ENCODE results near the gene CTTNBP2NL. TPM values are rescaled to one million over a fixed set of nuclear protein-coding genes. Genes with fewer than 3 reads are reported as not detected.

The CTTNBP2NL gene
- total RNA-seq, 4 donors from 2014 or later, result 44.6 to 64.8 (median 52.4) TPM

- peaks cover 52% of the 10 kb centered on the region for H3K27me3 ChIP-seq
- no peaks in the 10 kb centered on the region for H3K9me3 ChIP-seq
- H3K4me1 ChIP-seq, result peaks cover 10 to 27% (median 24%) of the 10 kb centered on the region in 4 donors
- WGBS, 2 donors (ENCODE audit: low coverage in 1 of 2), result 94 to 96% methylated on average over 7 to 8 of the region's 8 CpGs
- intact Hi-C loops (cut with DNase I; ENCODE audit: low total_unique reads), result no loop called here
- H3K36me3 ChIP-seq, result no peaks in the 10 kb centered on the region
- H3K4me3 ChIP-seq, result no peak overlapping the region
- TF ChIP-seq POLR2A (IDR thresholded peaks at IDR 0.05) (no peak), POLR2AphosphoS5 (IDR thresholded peaks at IDR 0.05) (no peak), EP300 (IDR thresholded peaks at IDR 0.05; ENCODE audit: low read depth) (no peak)
- TF ChIP-seq, protein P1, sequence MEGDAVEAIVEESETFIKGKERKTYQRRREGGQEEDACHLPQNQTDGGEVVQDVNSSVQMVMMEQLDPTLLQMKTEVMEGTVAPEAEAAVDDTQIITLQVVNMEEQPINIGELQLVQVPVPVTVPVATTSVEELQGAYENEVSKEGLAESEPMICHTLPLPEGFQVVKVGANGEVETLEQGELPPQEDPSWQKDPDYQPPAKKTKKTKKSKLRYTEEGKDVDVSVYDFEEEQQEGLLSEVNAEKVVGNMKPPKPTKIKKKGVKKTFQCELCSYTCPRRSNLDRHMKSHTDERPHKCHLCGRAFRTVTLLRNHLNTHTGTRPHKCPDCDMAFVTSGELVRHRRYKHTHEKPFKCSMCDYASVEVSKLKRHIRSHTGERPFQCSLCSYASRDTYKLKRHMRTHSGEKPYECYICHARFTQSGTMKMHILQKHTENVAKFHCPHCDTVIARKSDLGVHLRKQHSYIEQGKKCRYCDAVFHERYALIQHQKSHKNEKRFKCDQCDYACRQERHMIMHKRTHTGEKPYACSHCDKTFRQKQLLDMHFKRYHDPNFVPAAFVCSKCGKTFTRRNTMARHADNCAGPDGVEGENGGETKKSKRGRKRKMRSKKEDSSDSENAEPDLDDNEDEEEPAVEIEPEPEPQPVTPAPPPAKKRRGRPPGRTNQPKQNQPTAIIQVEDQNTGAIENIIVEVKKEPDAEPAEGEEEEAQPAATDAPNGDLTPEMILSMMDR (IDR thresholded peaks at IDR 0.05), result no peak
- in situ Hi-C loops (cut with MboI; ENCODE audit: low pct_ligation_motif_present in 1 of 4, low pct_unique_long_range_greater_than_20kb in 1 of 4, low sequenced_read_pairs in 3 of 4), result loop anchor here in 2 of 4 donors (10.0 to 25.0 kb wide), 2 partner anchors 106 to 108 kb away; partner anchors contain the start of genes CAPZA1 (in 2 of the 2) and ST7L (in 2 of the 2)
- H3K27ac ChIP-seq, result no peak overlapping the region
- DNase-seq, result no peak
Measured at GRCh38 chr1:112506731-112507130, 110.7 kb downstream of the CTTNBP2NL start.

DNA sequence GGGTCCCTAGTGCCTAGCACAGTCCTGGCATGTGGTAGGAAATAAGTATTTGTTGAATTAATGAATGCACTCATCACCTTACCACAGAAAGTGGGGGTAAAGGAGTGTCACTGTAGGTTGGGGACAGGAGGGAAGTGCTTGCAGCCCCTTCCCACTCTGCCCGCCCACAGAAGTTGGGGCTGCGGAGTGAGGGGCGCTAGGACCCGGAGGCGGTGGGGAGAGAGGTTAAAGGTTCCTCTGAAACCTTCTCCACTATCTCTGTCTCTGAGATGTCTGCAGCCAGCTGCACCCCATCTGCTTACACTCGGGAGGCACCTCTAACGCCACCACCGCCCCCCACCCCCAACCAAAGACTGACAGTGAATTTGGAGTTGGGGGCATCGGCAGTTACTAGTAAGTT, 111.3 kb downstream of the CTTNBP2NL start:
- no peak for DNase-seq
- no peak overlapping the region for H3K27ac ChIP-seq
- WGBS, 2 donors (ENCODE audit: low coverage in 1 of 2), result 90% methylated on average over 6 to 9 of the region's 9 CpGs
- H3K4me1 ChIP-seq, result peaks cover 10 to 21% (median 19%) of the 10 kb centered on the region in 4 donors
- TF ChIP-seq POLR2AphosphoS5 (IDR thresholded peaks at IDR 0.05) (no peak), POLR2A (IDR thresholded peaks at IDR 0.05) (no peak), EP300 (IDR thresholded peaks at IDR 0.05; ENCODE audit: low read depth) (no peak)
- TF ChIP-seq, protein P1 (IDR thresholded peaks at IDR 0.05), result no peak
- in situ Hi-C loops (cut with MboI; ENCODE audit: low pct_ligation_motif_present in 1 of 4, low pct_unique_long_range_greater_than_20kb in 1 of 4, low sequenced_read_pairs in 3 of 4) (loop anchor here in 2 of 4 donors (10.0 to 25.0 kb wide), 2 partner anchors 105 to 107 kb away; partner anchors contain the start of genes CAPZA1 (in 2 of the 2) and ST7L (in 2 of the 2)), intact Hi-C loops (cut with DNase I; ENCODE audit: low total_unique reads) (no loop called here)
- H3K36me3 ChIP-seq, result no peaks in the 10 kb centered on the region
- no peak overlapping the region for H3K4me3 ChIP-seq
- H3K9me3 ChIP-seq, result no peaks in the 10 kb centered on the region
- H3K27me3 ChIP-seq, result peaks cover 47% of the 10 kb centered on the region

GRCh38 chr1:112507921-112508277, 111.9 kb downstream of the CTTNBP2NL start:
- intact Hi-C loops (cut with DNase I; ENCODE audit: low total_unique reads) (no loop called here), in situ Hi-C loops (cut with MboI; ENCODE audit: low pct_ligation_motif_present in 1 of 4, low pct_unique_long_range_greater_than_20kb in 1 of 4, low sequenced_read_pairs in 3 of 4) (loop anchor here in 2 of 4 donors (10.0 to 25.0 kb wide), 2 partner anchors 104 to 107 kb away; partner anchors contain the start of genes CAPZA1 (in 2 of the 2) and ST7L (in 2 of the 2))
- WGBS, 2 donors (ENCODE audit: low coverage in 1 of 2), result 0% methylated on average over 15 of the region's 15 CpGs; no CpG with 5 or more reads in 1 of the 2 donors
- H3K9me3 ChIP-seq, result no peaks in the 10 kb centered on the region
- H3K36me3 ChIP-seq, result no peaks in the 10 kb centered on the region
- H3K27ac ChIP-seq, result peak overlapping the region in 2 of 4 donors; percentile 59 to 64
- peaks cover 41% of the 10 kb centered on the region for H3K27me3 ChIP-seq
- peaks cover 10 to 19% (median 17%) of the 10 kb centered on the region in 4 donors for H3K4me1 ChIP-seq
- peak overlapping the region; percentile 27 to 64 (median 48) for H3K4me3 ChIP-seq
- DNase-seq, result peak; percentile 32
- TF ChIP-seq POLR2AphosphoS5 (IDR thresholded peaks at IDR 0.05) (no peak), POLR2A (IDR thresholded peaks at IDR 0.05) (no peak), EP300 (IDR thresholded peaks at IDR 0.05; ENCODE audit: low read depth) (no peak)
- TF ChIP-seq, protein P1 (IDR thresholded peaks at IDR 0.05), result no peak

DNA sequence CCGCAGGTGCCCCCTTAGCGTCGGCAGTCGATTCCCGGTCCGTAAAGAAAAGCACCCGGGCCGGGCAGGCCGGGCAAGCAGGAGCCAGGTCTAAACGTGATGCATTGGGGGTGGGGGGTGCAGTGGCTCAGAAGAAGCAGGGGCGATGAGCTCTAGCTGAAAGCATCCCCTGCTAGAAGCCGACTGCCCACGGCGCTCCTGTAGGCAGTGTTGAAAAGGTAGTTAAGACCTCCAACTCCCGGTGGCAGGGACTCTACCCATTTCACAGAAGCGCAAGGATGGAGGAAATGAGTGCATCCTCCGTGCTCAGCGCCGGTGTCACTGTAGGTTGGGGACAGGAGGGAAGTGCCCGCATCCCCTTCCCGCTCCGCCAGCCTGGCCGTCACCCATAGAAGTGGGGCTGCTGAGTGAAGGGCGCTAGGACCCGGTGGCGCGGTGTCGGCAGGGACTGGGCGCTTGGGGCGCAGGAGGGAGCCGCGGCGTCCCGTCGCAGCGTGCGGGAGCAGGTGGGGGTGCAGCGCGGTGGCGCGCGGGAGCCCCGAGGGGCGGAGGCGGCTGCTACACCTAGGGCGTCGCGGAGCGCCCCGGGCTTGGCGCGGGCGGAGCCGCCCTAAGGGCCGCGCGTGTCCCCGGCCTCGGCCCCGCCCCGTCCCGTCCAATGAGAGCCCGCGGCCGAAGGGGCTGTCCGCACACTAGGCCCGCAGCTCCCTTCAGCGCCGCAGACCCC, 112.4 kb downstream of the CTTNBP2NL start, which contains the start of gene WNT2B:
WNT2B (plus strand) TSS at position 688 of the 727 bp plus-strand sequence. CDS start 298 bp downstream, outside the sequence.
- peak; percentile 49 for DNase-seq
- H3K4me3 ChIP-seq, result peak within 1 kb of the TSS; percentile 27 to 64 (median 48)
- in situ Hi-C loops (cut with MboI; ENCODE audit: low pct_ligation_motif_present in 1 of 4, low pct_unique_long_range_greater_than_20kb in 1 of 4, low sequenced_read_pairs in 3 of 4) (loop anchor here in 2 of 4 donors (10.0 to 25.0 kb wide), 2 partner anchors 104 to 106 kb away; partner anchors contain the start of genes CAPZA1 (in 2 of the 2) and ST7L (in 2 of the 2)), intact Hi-C loops (cut with DNase I; ENCODE audit: low total_unique reads) (no loop called here)
- H3K27ac ChIP-seq, result peak within 1 kb of the TSS; percentile 54 to 64 (median 57)
- no peaks in the 10 kb centered on the region for H3K9me3 ChIP-seq
- peaks cover 10 to 19% (median 17%) of the 10 kb centered on the region in 4 donors for H3K4me1 ChIP-seq
- TF ChIP-seq POLR2A (IDR thresholded peaks at IDR 0.05) (no peak), EP300 (IDR thresholded peaks at IDR 0.05; ENCODE audit: low read depth) (no peak), POLR2AphosphoS5 (IDR thresholded peaks at IDR 0.05) (no peak)
- TF ChIP-seq, protein P1 (IDR thresholded peaks at IDR 0.05), result no peak
- peaks cover 36% of the 10 kb centered on the region for H3K27me3 ChIP-seq
- 1% methylated on average over 67 of the region's 69 CpGs; no CpG with 5 or more reads in 1 of the 2 donors for WGBS, 2 donors (ENCODE audit: low coverage in 1 of 2)
- no peaks in the 10 kb centered on the region for H3K36me3 ChIP-seq
